Neutrophil (primary cell): ENCODE measurements around the gene PRDM10.

ENCODE experiments used
- H3K27ac ChIP-seq: fragments of 200-600 bp; sonication (generic); 2 replicates; pipeline ENCODE4 v1.5.1; 2016; ENCODE audit warnings: mild to moderate bottlenecking, moderate library complexity
- H3K27me3 ChIP-seq: fragments of 200-600 bp; sonication (generic); 2 replicates; pipeline ENCODE4 v1.6.0; 2016; ENCODE audit warnings: mild to moderate bottlenecking
- H3K36me3 ChIP-seq: fragments of 200-600 bp; sonication (generic); 2 replicates; pipeline ENCODE4 v1.5.1; 2017
- H3K4me1 ChIP-seq, 2 experiments: fragments of 200-600 bp in 1 of 2; sonication (generic) in 1 of 2; 1 replicate in 1 of 2; 2 replicates in 1 of 2; pipeline versions ENCODE4 v1.5.1 to v1.6.1; 2013 to 2016; ENCODE audit warnings: low read depth in 1 of 2, low read length in 1 of 2, mild to moderate bottlenecking in 1 of 2, moderate library complexity in 1 of 2; ENCODE audit not compliant: control insufficient read depth in 1 of 2, insufficient read depth in 1 of 2
- H3K4me3 ChIP-seq, 2 experiments: fragments of 200-600 bp in 1 of 2; sonication (generic) in 1 of 2; 1 replicate in 1 of 2; 2 replicates in 1 of 2; pipeline ENCODE4 v1.5.1; 2013 to 2016; ENCODE audit warnings: low read depth in 1 of 2, low read length in 1 of 2, mild to moderate bottlenecking in 1 of 2, moderate library complexity in 1 of 2
- H3K9me3 ChIP-seq: fragments of 200-600 bp; sonication (generic); 2 replicates; pipeline ENCODE4 v1.5.1; 2016
- TF ChIP-seq, protein P1 (sequence below): fragments of 200-600 bp; sonication (generic); IDR thresholded peaks from 2 replicates; pipeline ENCODE4 v1.5.1; 2016; ENCODE audit warnings: antibody characterized with exemption

Gene PRDM10

DNA sequence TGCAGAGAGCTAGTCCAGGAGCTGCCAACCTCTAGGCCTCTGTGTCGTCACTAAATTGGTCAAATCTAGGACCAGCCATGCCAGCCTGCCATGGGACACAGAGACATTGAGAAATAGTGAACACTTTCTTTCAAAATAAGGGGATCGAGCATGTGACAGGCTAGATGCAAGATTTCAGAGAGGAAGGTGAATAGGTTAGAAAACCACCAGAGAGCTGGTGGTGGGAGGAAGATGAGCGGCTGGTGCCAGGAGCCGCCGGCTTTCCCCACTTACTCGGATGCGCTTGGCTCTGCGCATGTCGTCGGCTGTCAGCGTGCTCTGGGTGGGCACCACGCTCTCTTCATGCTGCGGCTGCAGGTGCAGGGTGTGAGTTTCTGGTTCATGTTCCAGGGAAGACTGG, 71.9 kb downstream of the PRDM10 start:
- Histone ChIP-seq H3K4me3 (peak overlapping the region in 1 of 2 experiments; percentile 8), H3K9me3 (no peaks in the 10 kb centered on the region), H3K36me3 (peaks cover 13% of the 10 kb centered on the region), H3K27me3 (no peaks in the 10 kb centered on the region), H3K27ac (peak overlapping the region; percentile 72), H3K4me1 (peaks cover 25 to 31% of the 10 kb centered on the region in 2 experiments)
- TF ChIP-seq, protein P1, sequence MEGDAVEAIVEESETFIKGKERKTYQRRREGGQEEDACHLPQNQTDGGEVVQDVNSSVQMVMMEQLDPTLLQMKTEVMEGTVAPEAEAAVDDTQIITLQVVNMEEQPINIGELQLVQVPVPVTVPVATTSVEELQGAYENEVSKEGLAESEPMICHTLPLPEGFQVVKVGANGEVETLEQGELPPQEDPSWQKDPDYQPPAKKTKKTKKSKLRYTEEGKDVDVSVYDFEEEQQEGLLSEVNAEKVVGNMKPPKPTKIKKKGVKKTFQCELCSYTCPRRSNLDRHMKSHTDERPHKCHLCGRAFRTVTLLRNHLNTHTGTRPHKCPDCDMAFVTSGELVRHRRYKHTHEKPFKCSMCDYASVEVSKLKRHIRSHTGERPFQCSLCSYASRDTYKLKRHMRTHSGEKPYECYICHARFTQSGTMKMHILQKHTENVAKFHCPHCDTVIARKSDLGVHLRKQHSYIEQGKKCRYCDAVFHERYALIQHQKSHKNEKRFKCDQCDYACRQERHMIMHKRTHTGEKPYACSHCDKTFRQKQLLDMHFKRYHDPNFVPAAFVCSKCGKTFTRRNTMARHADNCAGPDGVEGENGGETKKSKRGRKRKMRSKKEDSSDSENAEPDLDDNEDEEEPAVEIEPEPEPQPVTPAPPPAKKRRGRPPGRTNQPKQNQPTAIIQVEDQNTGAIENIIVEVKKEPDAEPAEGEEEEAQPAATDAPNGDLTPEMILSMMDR: no peak

DNA sequence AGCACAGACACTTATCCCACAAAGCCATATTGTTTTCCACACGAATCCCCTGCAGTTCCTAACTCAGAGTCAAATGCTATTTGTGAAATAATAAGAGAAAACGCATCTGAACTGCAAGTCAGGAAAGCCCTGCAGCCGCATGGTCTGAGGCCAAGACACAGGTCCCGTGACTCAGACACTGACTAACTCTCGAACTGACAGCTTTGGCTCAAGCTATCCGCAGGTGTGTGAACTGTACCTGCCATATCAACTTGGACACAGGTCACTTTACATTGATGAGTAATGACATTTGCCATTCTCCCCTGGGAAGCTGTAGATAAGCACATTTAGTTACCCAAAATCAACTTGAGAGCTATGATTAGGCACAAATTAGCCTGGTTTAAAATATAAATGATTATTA, 72.3 kb downstream of the PRDM10 start:
- TF ChIP-seq, protein P1: no peak
- H3K9me3 ChIP-seq: no peaks in the 10 kb centered on the region
- H3K27me3 ChIP-seq: no peaks in the 10 kb centered on the region
- H3K36me3 ChIP-seq: peaks cover 13% of the 10 kb centered on the region
- H3K4me1 ChIP-seq: peaks cover 25 to 31% of the 10 kb centered on the region in 2 experiments
- H3K4me3 ChIP-seq: no peak overlapping the region
- H3K27ac ChIP-seq: peak overlapping the region; percentile 72

DNA sequence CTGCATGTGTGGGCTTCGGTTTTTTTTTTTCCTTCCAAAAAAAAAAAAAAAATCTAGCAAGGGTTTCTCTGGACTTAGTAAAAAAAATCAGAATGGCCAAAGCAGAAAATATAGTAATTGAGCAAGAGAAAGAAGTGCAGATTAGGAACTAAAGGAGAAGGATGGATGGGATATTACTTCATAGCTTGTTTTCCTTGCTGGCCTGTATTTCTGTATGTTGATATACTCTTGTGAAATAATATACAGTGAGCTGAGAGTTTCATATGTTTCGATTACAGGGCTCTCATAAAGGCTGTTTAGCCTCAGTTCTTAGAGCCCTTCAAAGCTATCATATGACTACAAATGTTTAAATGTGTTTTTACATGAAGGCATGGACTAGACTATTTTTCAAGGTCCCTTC, 72.9 kb downstream of the PRDM10 start:
- H3K36me3 ChIP-seq: peaks cover 17% of the 10 kb centered on the region
- TF ChIP-seq, protein P1: no peak
- H3K27ac ChIP-seq: peak overlapping the region; percentile 72
- H3K9me3 ChIP-seq: no peaks in the 10 kb centered on the region
- no peak overlapping the region for H3K4me3 ChIP-seq
- H3K27me3 ChIP-seq: no peaks in the 10 kb centered on the region
- H3K4me1 ChIP-seq: peaks cover 25 to 31% of the 10 kb centered on the region in 2 experiments

DNA sequence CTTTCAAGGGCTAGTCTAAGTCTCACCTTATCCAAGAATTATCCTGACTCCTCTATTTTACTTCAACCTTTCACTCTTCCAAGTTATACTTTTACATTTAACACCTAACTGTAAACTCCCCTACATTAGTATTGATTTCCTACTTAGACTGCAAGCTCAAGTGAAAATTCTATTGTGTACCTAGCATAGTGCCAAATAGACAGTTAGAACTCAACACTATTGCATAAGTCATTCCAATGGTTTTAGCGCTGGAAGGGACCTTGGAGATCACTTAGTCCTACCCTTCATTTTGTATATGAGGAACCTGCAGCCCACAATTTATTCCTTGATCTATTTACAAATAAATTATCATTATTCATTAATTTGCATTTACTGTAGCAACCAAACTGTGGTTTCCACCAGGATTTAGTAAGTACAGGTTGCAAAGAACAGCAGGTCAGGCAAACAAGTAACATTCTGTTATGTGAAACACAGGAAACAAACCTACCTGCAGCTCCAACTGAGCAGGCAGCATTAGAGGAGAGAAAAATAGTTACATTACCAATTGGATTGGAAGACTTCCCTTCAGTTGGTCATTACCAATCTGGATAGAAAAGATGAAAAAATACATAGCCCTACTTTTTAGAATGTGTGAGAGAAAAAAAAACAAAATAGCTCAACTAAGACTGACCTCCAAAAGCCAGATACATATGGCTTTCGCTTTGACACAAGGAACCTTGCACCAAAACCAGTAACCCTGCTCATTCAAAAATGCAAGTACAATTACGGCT, 73.5 kb downstream of the PRDM10 start:
- H3K27ac ChIP-seq: peak overlapping the region; percentile 72
- no peaks in the 10 kb centered on the region for H3K9me3 ChIP-seq
- TF ChIP-seq, protein P1: no peak
- H3K4me3 ChIP-seq: no peak overlapping the region
- peaks cover 15% of the 10 kb centered on the region for H3K36me3 ChIP-seq
- H3K27me3 ChIP-seq: no peaks in the 10 kb centered on the region
- peaks cover 25 to 31% of the 10 kb centered on the region in 2 experiments for H3K4me1 ChIP-seq

DNA sequence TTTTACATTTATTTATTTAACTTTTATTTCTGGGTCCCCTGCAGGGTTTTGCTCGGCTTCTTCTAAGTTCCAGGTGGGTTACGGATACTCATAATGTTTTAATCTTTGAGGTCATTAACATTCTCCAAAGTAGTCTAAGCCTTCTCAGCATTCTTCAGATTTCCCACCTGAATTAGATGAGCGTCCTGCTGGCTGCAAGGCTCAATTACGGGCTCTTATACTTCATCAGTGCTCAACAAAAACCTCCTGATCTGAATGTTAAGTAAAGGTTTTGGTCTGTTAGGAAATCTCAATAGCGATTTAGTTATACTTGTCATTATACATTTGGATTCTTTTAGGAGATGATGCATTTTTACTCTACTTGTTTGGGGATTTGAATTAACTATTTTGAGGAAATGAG, 80.0 kb downstream of the PRDM10 start:
- no peaks in the 10 kb centered on the region for H3K27me3 ChIP-seq
- no peak overlapping the region for H3K27ac ChIP-seq
- TF ChIP-seq, protein P1: no peak
- H3K9me3 ChIP-seq: no peaks in the 10 kb centered on the region
- peaks cover 25% of the 10 kb centered on the region for H3K36me3 ChIP-seq
- H3K4me3 ChIP-seq: no peak overlapping the region
- peaks cover 0 to 5% of the 10 kb centered on the region in 2 experiments for H3K4me1 ChIP-seq
